ENCODE measurements around the gene INPP5A. TPM values are rescaled to one million over a fixed set of nuclear protein-coding genes. Genes with fewer than 3 reads are reported as not detected.

Gene INPP5A
- total RNA-seq, 1 donor from 2014 or later: 29.5 TPM

DNA sequence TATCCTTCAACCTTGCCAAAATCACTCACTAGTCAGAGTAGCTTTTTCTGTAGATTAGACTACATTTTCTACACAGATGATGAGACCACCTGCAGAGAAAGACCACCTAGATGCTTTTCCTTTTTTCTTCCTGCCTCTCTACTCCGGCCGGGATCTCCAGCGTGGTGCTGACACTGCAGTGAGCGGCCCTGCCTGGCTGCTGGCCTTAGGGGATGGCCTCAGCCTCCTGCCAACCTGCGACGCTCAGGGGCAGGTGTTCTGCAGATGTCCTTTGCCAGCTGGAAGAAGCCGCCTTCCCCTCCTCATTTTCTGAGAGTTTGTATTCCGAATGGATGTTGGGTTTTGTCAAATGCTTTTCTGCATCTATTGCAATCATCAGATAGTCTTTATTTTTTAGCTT lies 291.8 kb downstream of the INPP5A start:
- H3K4me3 ChIP-seq (ENCODE audit: low read depth, low read length): no peak overlapping the region
- TF ChIP-seq, protein P1, sequence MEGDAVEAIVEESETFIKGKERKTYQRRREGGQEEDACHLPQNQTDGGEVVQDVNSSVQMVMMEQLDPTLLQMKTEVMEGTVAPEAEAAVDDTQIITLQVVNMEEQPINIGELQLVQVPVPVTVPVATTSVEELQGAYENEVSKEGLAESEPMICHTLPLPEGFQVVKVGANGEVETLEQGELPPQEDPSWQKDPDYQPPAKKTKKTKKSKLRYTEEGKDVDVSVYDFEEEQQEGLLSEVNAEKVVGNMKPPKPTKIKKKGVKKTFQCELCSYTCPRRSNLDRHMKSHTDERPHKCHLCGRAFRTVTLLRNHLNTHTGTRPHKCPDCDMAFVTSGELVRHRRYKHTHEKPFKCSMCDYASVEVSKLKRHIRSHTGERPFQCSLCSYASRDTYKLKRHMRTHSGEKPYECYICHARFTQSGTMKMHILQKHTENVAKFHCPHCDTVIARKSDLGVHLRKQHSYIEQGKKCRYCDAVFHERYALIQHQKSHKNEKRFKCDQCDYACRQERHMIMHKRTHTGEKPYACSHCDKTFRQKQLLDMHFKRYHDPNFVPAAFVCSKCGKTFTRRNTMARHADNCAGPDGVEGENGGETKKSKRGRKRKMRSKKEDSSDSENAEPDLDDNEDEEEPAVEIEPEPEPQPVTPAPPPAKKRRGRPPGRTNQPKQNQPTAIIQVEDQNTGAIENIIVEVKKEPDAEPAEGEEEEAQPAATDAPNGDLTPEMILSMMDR (IDR thresholded peaks at IDR 0.05; ENCODE audit: insufficient read depth, low read length, severe bottlenecking): no peak
- no peaks in the 10 kb centered on the region for H3K36me3 ChIP-seq (ENCODE audit: control insufficient read depth, insufficient read depth, low read length)
- FAIRE-seq: no peak
- no peaks in the 10 kb centered on the region for H3K27me3 ChIP-seq (ENCODE audit: control insufficient read depth, insufficient read depth, low read length)
- no peak for DNase-seq (ENCODE audit: low read depth)

DNA sequence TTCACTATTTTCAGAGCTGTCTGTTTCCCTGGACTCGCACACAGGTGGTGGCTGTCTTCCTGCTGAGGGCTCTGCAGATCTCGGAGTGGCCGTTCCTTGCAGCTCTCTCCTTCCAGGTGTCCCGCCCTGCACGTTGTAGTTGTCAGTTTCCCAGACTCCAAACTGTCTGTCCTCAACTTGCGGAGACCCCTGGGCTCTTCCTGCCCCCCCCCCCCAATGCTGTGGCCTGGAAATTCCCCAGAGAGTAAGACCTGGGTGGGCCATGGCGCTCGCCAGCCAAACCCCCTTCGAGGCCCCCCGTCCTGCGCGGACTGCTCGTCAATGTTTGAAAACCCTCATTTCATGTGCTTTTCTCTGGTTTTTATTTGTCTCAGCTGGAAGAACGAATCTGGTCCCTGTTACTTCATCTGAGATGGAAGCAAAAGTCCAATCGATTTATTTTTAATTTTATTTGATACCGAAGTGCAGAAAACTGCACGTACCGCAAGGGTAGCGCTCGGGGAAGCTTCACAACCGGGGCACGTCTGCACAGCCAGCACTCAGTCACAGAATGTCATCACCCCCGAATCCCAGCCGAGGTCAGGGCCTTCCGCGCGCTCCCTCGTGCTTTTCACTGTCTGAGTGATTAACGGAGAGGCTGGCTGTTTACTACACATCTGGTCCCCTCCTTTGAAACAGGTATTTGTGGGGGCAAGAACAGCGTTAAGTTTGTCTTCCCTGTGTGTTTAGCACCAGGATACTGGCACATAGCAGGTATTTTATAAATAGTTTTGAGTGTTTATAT lies 294.8 kb downstream of the INPP5A start:
- no peaks in the 10 kb centered on the region for H3K36me3 ChIP-seq (ENCODE audit: control insufficient read depth, insufficient read depth, low read length)
- DNase-seq (ENCODE audit: low read depth) (no peak), FAIRE-seq (no peak)
- no peak overlapping the region for H3K4me3 ChIP-seq (ENCODE audit: low read depth, low read length)
- H3K27me3 ChIP-seq (ENCODE audit: control insufficient read depth, insufficient read depth, low read length): no peaks in the 10 kb centered on the region
- TF ChIP-seq, protein P1 (IDR thresholded peaks at IDR 0.05; ENCODE audit: insufficient read depth, low read length, severe bottlenecking): no peak

Other genes with a start within 250 kb of the INPP5A start
- gene STK32C, start 229.8 kb upstream of the INPP5A start, total RNA-seq: 9.7 and 14.6 TPM in 2 replicates
- gene LRRC27, start 205.6 kb upstream of the INPP5A start, total RNA-seq: 4.7 and 6.9 TPM in 2 replicates
- 39.4 and 40.0 TPM in 2 replicates for gene PWWP2B, start 140.6 kb upstream of the INPP5A start, total RNA-seq
- gene NKX6-2, start 248.4 kb downstream of the INPP5A start, total RNA-seq: under 0.01 TPM in 1 of 2 replicates, not detected in the other

All from bronchial epithelial cell (primary cell).